HepG2 (cell line): ENCODE measurements around the gene PYGO2. TPM values are rescaled to one million over a fixed set of nuclear protein-coding genes. Genes with fewer than 3 reads are reported as not detected.

Source experiments
- ATM ChIP-seq: fragments of 450-650 bp; IDR thresholded peaks from 2 replicates; pipeline ENCODE4 v1.7.1; 2017; ENCODE audit warnings: mild to moderate bottlenecking, borderline replicate concordance
- BORCS8-MEF2B ChIP-seq: sonication (generic); formaldehyde crosslinking; IDR thresholded peaks from 2 replicates; pipeline ENCODE4 v1.8.0; 2022; ENCODE audit warnings: mild to moderate bottlenecking, missing genetic modification reagents
- DMAP1 ChIP-seq: IDR thresholded peaks from 2 replicates; pipeline ENCODE4 v1.6.1; 2016
- E2F1 ChIP-seq: sonication (generic); formaldehyde crosslinking; IDR thresholded peaks from 2 replicates; pipeline ENCODE4 v1.5.0; 2020; ENCODE audit warnings: missing genetic modification reagents
- EZH2 ChIP-seq: conservative IDR thresholded peaks from 2 replicates; pipeline ENCODE4 v1.6.1; 2012; ENCODE audit warnings: mild to moderate bottlenecking, low read depth, low read length, moderate library complexity
- FOXP4 ChIP-seq: sonication (generic); formaldehyde crosslinking; IDR thresholded peaks from 2 replicates; pipeline ENCODE4 v1.4.0; 2020; ENCODE audit warnings: missing genetic modification reagents
- GFI1 ChIP-seq: sonication (generic); formaldehyde crosslinking; IDR thresholded peaks from 2 replicates; pipeline ENCODE4 v1.5.0; 2020; ENCODE audit warnings: missing genetic modification reagents, mild to moderate bottlenecking, borderline replicate concordance
- HNRNPH1 ChIP-seq: fragments of 200-400 bp; formaldehyde crosslinking; optimal IDR thresholded peaks from 2 replicates; pipeline ENCODE3; 2017; ENCODE audit warnings: mild to moderate bottlenecking, low read depth, low read length
- IKZF4 ChIP-seq: sonication (generic); formaldehyde crosslinking; IDR thresholded peaks from 2 replicates; pipeline ENCODE4 v1.5.1; 2020; ENCODE audit warnings: borderline replicate concordance, mild to moderate bottlenecking, low read depth, missing genetic modification reagents; ENCODE audit errors: not compliant biosample characterization
- MED8 ChIP-seq: sonication (generic); formaldehyde crosslinking; IDR thresholded peaks from 2 replicates; pipeline ENCODE4 v1.8.1; 2023; ENCODE audit warnings: mild to moderate bottlenecking, missing genetic modification reagents; ENCODE audit not compliant: insufficient replicate concordance
- PPARG ChIP-seq: conservative IDR thresholded peaks from 2 replicates; pipeline ENCODE4 v1.6.1; 2016; ENCODE audit warnings: missing biosample characterization, missing genetic modification reagents
- PRDM10 ChIP-seq: sonication (generic); formaldehyde crosslinking; IDR thresholded peaks from 2 replicates; pipeline ENCODE4 v1.4.0; 2020; ENCODE audit warnings: low read depth, missing genetic modification reagents
- SCMH1 ChIP-seq: sonication (generic); formaldehyde crosslinking; IDR thresholded peaks from 2 replicates; pipeline ENCODE4 v1.9.0; 2021; ENCODE audit warnings: missing genetic modification reagents, mild to moderate bottlenecking, borderline replicate concordance
- SMARCC2 ChIP-seq: fragments of 450-650 bp; IDR thresholded peaks from 2 replicates; pipeline ENCODE4 v1.6.1; 2017; ENCODE audit warnings: antibody characterized with exemption, mild to moderate bottlenecking
- ZNF12 ChIP-seq: sonication (generic); formaldehyde crosslinking; IDR thresholded peaks from 2 replicates; pipeline ENCODE4 v1.5.0; 2020; ENCODE audit warnings: missing genetic modification reagents
- ZNF292 ChIP-seq: sonication (generic); formaldehyde crosslinking; IDR thresholded peaks from 2 replicates; pipeline ENCODE4 v1.8.1; 2022; ENCODE audit warnings: mild to moderate bottlenecking, low read depth, missing genetic modification reagents, borderline replicate concordance
- ZNF354B ChIP-seq: sonication (generic); formaldehyde crosslinking; IDR thresholded peaks from 2 replicates; pipeline ENCODE4 v1.8.0; 2022; ENCODE audit warnings: mild to moderate bottlenecking, missing genetic modification reagents
- ZNF678 ChIP-seq: sonication (generic); formaldehyde crosslinking; IDR thresholded peaks from 2 replicates; pipeline ENCODE4 v1.4.0; 2020; ENCODE audit warnings: mild to moderate bottlenecking, missing genetic modification reagents
- ZNF720 ChIP-seq: sonication (generic); formaldehyde crosslinking; IDR thresholded peaks from 2 replicates; pipeline ENCODE4 v1.4.0; 2020; ENCODE audit warnings: missing genetic modification reagents
- ZNF749 ChIP-seq: sonication (generic); formaldehyde crosslinking; IDR thresholded peaks from 2 replicates; pipeline ENCODE4 v1.8.0; 2022; ENCODE audit warnings: mild to moderate bottlenecking, missing genetic modification reagents, moderate library complexity, borderline replicate concordance
- ZNF792 ChIP-seq: IDR thresholded peaks from 2 replicates; pipeline ENCODE4 v1.6.1; 2016
- ZSCAN25 ChIP-seq: sonication (generic); formaldehyde crosslinking; IDR thresholded peaks from 2 replicates; pipeline ENCODE4 v1.8.0; 2022; ENCODE audit warnings: mild to moderate bottlenecking, missing genetic modification reagents
- polyA plus RNA-seq, 8 experiments: library from polyadenylated mRNA; depleted of rRNA in 3 of 8; stranded (reverse) in 7 of 8; unstranded in 1 of 8; fragments of >200 nt; fragmentation: Illumina TruSeq in 4 of 8; extraction: Trizol in 4 of 8; gene quantifications; 2 replicates each; pipeline versions ENCODE4 v1.2.1 to v1.2.3, GENCODE V29; 2011 to 2016; ENCODE audit warnings: low read depth in 4 of 8, missing spikeins in 1 of 8, mixed read lengths in 1 of 8; ENCODE audit not compliant: insufficient read depth in 1 of 8
- total RNA-seq, 5 experiments: library from RNA; depleted of rRNA; stranded (reverse); fragments of >200 nt; fragmentation: Illumina TruSeq; extraction: Trizol; gene quantifications; 2 replicates each; pipeline ENCODE4 v1.2.3, GENCODE V29; 2016; ENCODE audit warnings: low read depth in 1 of 5
- TF ChIP-seq, protein P1 (sequence below): sonication (generic); formaldehyde crosslinking; IDR thresholded peaks from 2 replicates; pipeline ENCODE4 v1.4.0; 2020; ENCODE audit warnings: missing genetic modification reagents

The PYGO2 gene
- total and polyA plus RNA-seq, 2 of the 13 experiments (the other 11 are each of a cell fraction or from before 2014, with no cell fraction given), result 20.3 to 21.8 TPM

- TF ChIP-seq E2F1 (no peak), PRDM10 (CRISPR knock-in tag) (0 out of 2 replicates have a peak, but pooled peaks have one; percentile 33), HNRNPH1 (no peak), ZNF749 (CRISPR knock-in tag) (no peak), EZH2 (no peak), MED8 (no peak), DMAP1 (CRISPR knock-in tag) (no peak), FOXP4 (CRISPR knock-in tag) (no peak), ZNF678 (CRISPR knock-in tag) (no peak), BORCS8-MEF2B (CRISPR knock-in tag) (no peak), ZNF12 (no peak), ZSCAN25 (CRISPR knock-in tag) (no peak; the same call in 1 of the 2 replicates), PPARG (CRISPR knock-in tag) (0 out of 2 replicates have a peak, but pooled peaks have one; percentile 24), IKZF4 (CRISPR knock-in tag) (no peak), ZNF354B (CRISPR knock-in tag) (no peak), SCMH1 (CRISPR knock-in tag) (no peak), ZNF292 (CRISPR knock-in tag) (no peak), ZNF720 (CRISPR knock-in tag) (no peak), ZNF792 (CRISPR knock-in tag) (0 out of 2 replicates have a peak, but pooled peaks have one; percentile 15), GFI1 (CRISPR knock-in tag) (no peak), ATM (no peak), SMARCC2 (no peak)
- TF ChIP-seq, protein P1, sequence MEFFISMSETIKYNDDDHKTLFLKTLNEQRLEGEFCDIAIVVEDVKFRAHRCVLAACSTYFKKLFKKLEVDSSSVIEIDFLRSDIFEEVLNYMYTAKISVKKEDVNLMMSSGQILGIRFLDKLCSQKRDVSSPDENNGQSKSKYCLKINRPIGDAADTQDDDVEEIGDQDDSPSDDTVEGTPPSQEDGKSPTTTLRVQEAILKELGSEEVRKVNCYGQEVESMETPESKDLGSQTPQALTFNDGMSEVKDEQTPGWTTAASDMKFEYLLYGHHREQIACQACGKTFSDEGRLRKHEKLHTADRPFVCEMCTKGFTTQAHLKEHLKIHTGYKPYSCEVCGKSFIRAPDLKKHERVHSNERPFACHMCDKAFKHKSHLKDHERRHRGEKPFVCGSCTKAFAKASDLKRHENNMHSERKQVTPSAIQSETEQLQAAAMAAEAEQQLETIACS (CRISPR knock-in tag), result no peak
These were observed 38.2 kb upstream of the PYGO2 start (continued) for GRCh38 chr1:154999571-155000410.
